ENCODE results near the gene POLR1C.
"Not testable (repeated sequence)": the region's sequence is repeated elsewhere in the genome, so short reads cannot be mapped to it uniquely, and the experiment has no call there.

DNA sequence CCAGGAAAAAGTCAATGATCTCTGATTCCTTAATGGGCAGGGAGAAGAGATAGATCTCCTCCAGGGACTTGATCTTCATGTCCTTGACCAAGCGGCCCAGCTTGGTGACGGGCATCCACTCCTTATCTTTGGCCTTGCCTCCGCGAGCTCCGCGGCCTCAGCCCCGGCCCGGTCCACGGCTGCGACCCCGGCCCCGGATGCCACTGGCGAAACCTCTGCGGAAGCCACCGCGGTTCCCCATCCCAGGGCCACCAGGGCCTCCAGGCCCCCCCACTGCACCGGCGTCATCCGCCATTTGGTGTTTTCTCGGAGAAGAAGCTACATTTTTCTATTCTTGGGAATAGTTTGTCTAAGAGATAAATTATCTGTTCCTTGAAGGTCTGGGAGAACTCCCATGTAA lies 22.5 kb downstream of the POLR1C start:
- TF ChIP-seq, protein P1, sequence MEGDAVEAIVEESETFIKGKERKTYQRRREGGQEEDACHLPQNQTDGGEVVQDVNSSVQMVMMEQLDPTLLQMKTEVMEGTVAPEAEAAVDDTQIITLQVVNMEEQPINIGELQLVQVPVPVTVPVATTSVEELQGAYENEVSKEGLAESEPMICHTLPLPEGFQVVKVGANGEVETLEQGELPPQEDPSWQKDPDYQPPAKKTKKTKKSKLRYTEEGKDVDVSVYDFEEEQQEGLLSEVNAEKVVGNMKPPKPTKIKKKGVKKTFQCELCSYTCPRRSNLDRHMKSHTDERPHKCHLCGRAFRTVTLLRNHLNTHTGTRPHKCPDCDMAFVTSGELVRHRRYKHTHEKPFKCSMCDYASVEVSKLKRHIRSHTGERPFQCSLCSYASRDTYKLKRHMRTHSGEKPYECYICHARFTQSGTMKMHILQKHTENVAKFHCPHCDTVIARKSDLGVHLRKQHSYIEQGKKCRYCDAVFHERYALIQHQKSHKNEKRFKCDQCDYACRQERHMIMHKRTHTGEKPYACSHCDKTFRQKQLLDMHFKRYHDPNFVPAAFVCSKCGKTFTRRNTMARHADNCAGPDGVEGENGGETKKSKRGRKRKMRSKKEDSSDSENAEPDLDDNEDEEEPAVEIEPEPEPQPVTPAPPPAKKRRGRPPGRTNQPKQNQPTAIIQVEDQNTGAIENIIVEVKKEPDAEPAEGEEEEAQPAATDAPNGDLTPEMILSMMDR (IDR thresholded peaks at IDR 0.05) = not testable (repeated sequence)
- not testable (repeated sequence) for TF ChIP-seq POLR2A (IDR thresholded peaks at IDR 0.05; ENCODE audit: low read depth)

All from esophagus muscularis mucosa (tissue), 3 donors.